ENCODE data around the gene SETBP1. TPM values are rescaled to one million over a fixed set of nuclear protein-coding genes. Genes with fewer than 3 reads are reported as not detected.

The SETBP1 gene
- total RNA-seq, 1 donor from 2014 or later = 131 TPM

DNA sequence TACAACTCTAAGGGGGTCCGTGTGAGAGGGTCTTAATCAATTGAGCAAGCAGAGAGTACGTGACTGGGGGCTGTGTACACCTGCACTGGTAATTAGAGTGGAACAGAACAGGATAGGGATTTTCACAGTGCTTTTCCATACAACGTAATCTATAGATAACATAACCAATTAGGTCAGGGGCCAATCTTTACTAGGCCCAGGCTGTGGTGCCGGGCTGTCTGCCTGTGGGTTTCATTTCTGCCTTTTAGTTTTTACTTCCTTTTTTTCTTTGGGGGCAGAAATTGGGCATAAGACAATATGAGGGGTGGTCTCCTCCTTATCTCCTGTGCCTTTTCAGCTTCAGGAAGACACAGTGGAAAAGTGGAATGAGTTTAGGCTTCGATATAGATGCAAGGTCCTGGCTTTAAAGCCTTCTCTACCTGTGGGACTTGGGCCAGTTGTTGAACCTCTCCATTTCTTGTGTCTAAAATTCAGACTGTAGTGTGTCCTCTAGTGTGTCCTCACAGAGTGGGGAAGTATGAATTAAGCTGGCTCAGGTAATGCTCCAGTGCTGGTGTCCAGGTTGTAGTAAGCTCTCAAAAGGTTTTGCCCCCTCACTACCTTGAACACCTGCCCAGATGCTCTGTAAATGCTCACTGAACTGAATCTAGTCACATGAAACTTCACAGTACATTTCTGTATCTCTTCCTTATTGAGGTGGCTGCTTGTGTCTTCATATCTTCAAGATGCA, 422.8 kb downstream of the SETBP1 start:
- Mint-ChIP-seq H3K36me3 (ENCODE audit: low read depth, unreplicated experiment) (no peaks in the 10 kb centered on the region), H3K9me3 (ENCODE audit: unreplicated experiment) (peaks cover 4% of the 10 kb centered on the region), H3K4me1 (ENCODE audit: unreplicated experiment) (no peaks in the 10 kb centered on the region), H3K4me3 (ENCODE audit: unreplicated experiment) (no peak overlapping the region), H3K27me3 (ENCODE audit: unreplicated experiment) (peaks cover 3% of the 10 kb centered on the region), H3K27ac (ENCODE audit: unreplicated experiment) (no peak overlapping the region)
- TF ChIP-seq, protein P1, sequence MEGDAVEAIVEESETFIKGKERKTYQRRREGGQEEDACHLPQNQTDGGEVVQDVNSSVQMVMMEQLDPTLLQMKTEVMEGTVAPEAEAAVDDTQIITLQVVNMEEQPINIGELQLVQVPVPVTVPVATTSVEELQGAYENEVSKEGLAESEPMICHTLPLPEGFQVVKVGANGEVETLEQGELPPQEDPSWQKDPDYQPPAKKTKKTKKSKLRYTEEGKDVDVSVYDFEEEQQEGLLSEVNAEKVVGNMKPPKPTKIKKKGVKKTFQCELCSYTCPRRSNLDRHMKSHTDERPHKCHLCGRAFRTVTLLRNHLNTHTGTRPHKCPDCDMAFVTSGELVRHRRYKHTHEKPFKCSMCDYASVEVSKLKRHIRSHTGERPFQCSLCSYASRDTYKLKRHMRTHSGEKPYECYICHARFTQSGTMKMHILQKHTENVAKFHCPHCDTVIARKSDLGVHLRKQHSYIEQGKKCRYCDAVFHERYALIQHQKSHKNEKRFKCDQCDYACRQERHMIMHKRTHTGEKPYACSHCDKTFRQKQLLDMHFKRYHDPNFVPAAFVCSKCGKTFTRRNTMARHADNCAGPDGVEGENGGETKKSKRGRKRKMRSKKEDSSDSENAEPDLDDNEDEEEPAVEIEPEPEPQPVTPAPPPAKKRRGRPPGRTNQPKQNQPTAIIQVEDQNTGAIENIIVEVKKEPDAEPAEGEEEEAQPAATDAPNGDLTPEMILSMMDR (IDR thresholded peaks at IDR 0.05; ENCODE audit: unreplicated experiment) = no peak
- no peak for DNase-seq (ENCODE audit: low spot score)

DNA sequence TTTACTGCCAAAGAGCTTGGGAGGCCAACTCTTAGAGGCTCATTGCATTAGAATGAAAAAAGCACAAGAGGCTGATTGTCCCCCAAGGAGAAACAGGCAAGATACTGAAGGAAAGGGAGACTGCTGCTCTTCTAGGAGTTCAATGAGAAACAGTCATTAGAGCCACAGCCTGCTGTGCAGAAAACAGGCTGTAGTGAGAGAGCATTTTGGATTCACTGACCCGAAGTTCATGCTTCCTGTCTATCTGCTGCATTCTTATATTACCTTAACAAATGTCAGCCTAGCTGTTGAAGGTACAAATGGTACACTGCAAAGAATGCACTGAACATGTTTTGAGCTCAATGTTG, 423.3 kb downstream of the SETBP1 start:
- DNase-seq (ENCODE audit: low spot score) = no peak
- H3K4me3 Mint-ChIP-seq (ENCODE audit: unreplicated experiment) = no peak overlapping the region
- H3K27ac Mint-ChIP-seq (ENCODE audit: unreplicated experiment) = no peak overlapping the region
- TF ChIP-seq, protein P1 (IDR thresholded peaks at IDR 0.05; ENCODE audit: unreplicated experiment) = no peak
- no peaks in the 10 kb centered on the region for H3K36me3 Mint-ChIP-seq (ENCODE audit: low read depth, unreplicated experiment)
- peaks cover 3% of the 10 kb centered on the region for H3K27me3 Mint-ChIP-seq (ENCODE audit: unreplicated experiment)
- H3K9me3 Mint-ChIP-seq (ENCODE audit: unreplicated experiment) = peaks cover 4% of the 10 kb centered on the region
- no peaks in the 10 kb centered on the region for H3K4me1 Mint-ChIP-seq (ENCODE audit: unreplicated experiment)

DNA sequence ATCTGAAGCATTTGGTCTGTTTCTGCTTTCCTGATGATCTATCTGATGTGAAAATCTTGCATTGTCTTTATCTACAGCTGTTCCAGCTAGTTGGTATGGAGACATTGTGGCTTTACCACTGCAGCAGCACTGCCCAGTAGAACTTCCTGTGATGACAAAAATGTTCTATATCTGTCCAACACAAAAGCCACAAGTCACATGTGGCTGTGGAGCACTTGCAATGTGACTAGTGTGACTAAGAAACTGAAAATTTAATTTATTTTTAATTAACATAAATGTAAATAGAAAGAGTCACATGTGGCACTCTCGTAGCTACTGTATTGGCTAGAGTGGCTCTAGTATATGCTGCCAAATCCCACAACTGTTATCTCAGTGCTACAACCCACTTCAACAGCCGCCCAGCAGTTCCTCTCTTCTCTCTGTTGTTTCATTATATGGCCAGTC, 425.7 kb downstream of the SETBP1 start:
- Mint-ChIP-seq H3K9me3 (ENCODE audit: unreplicated experiment) (no peaks in the 10 kb centered on the region), H3K4me3 (ENCODE audit: unreplicated experiment) (no peak overlapping the region), H3K36me3 (ENCODE audit: low read depth, unreplicated experiment) (no peaks in the 10 kb centered on the region), H3K27ac (ENCODE audit: unreplicated experiment) (no peak overlapping the region), H3K4me1 (ENCODE audit: unreplicated experiment) (no peaks in the 10 kb centered on the region), H3K27me3 (ENCODE audit: unreplicated experiment) (peaks cover 3% of the 10 kb centered on the region)
- no peak for DNase-seq (ENCODE audit: low spot score)
- TF ChIP-seq, protein P1 (IDR thresholded peaks at IDR 0.05; ENCODE audit: unreplicated experiment) = no peak

DNA sequence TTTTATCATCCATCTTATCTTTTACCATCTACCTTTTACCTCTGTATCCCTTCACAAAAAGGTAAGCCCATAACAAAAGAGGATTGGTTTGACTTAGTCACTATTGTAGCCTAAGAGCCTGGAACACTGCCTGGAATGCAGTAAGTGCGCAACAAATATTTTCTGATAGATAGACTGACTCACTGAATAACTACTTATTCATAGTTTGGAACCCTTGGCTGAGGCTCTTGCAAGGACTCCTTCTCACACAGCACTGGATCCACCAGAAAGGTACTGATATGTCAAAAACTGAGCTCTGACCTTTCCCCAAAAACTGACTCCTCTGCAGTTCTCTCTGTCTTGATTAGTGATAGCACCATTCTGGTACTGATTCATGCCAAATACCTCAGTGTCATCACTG, 426.7 kb downstream of the SETBP1 start:
- no peak overlapping the region for H3K27ac Mint-ChIP-seq (ENCODE audit: unreplicated experiment)
- H3K36me3 Mint-ChIP-seq (ENCODE audit: low read depth, unreplicated experiment) = no peaks in the 10 kb centered on the region
- no peak for DNase-seq (ENCODE audit: low spot score)
- H3K4me3 Mint-ChIP-seq (ENCODE audit: unreplicated experiment) = no peak overlapping the region
- no peaks in the 10 kb centered on the region for H3K4me1 Mint-ChIP-seq (ENCODE audit: unreplicated experiment)
- TF ChIP-seq, protein P1 (IDR thresholded peaks at IDR 0.05; ENCODE audit: unreplicated experiment) = no peak
- H3K9me3 Mint-ChIP-seq (ENCODE audit: unreplicated experiment) = no peaks in the 10 kb centered on the region
- peaks cover 3% of the 10 kb centered on the region for H3K27me3 Mint-ChIP-seq (ENCODE audit: unreplicated experiment)

DNA sequence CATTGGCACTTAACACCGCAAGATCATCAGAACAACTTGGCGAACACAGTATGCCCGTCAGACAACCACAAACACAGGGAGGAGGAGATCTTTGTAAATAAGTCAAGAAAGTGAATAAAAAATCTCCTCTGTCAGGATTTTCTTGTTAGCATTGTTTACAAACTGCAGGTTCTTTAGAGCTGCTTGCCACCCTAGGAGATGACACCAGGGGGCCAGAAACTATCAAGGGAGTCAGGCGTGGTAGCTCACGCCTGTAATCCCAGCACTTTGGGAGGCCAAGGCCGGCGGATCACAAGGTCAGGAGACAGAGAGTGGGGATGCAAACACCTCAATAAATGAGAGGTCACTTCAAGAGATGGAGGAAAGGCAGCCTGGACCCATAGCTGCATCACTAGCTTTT, 428.1 kb downstream of the SETBP1 start:
- no peaks in the 10 kb centered on the region for H3K36me3 Mint-ChIP-seq (ENCODE audit: low read depth, unreplicated experiment)
- TF ChIP-seq, protein P1 (IDR thresholded peaks at IDR 0.05; ENCODE audit: unreplicated experiment) = no peak
- DNase-seq (ENCODE audit: low spot score) = no peak
- no peak overlapping the region for H3K4me3 Mint-ChIP-seq (ENCODE audit: unreplicated experiment)
- H3K9me3 Mint-ChIP-seq (ENCODE audit: unreplicated experiment) = no peaks in the 10 kb centered on the region
- H3K27me3 Mint-ChIP-seq (ENCODE audit: unreplicated experiment) = peaks cover 3% of the 10 kb centered on the region
- no peaks in the 10 kb centered on the region for H3K4me1 Mint-ChIP-seq (ENCODE audit: unreplicated experiment)
- H3K27ac Mint-ChIP-seq (ENCODE audit: unreplicated experiment) = no peak overlapping the region

Data from endothelial cell (in vitro differentiated cells).